Sigmoid colon (tissue), 7 donors: ENCODE results near the gene LDLRAD3. TPM values are rescaled to one million over a fixed set of nuclear protein-coding genes. Genes with fewer than 3 reads are reported as not detected.

Source experiments
- DNase-seq: peaks from one replicate; pipeline ENCODE4 v3.0.0-alpha.2; 2019
- H3K27ac ChIP-seq, 4 donors: fragments of 200-600 bp; sonication (generic); one replicate each; pipeline ENCODE4 v1.5.1; 2016 to 2019; ENCODE audit warnings: mild to moderate bottlenecking in 1 of 4
- H3K27me3 ChIP-seq, 3 donors: fragments of 200-600 bp; sonication (generic); one replicate each; pipeline ENCODE4 v1.5.1; 2019; ENCODE audit warnings: mild to moderate bottlenecking in 1 of 3
- H3K36me3 ChIP-seq, 4 donors: fragments of 200-600 bp; sonication (generic); one replicate each; pipeline ENCODE4 v1.5.1; 2016 to 2019
- H3K4me1 ChIP-seq, 4 donors: fragments of 200-600 bp; sonication (generic); one replicate each; pipeline ENCODE4 v1.5.1; 2017 to 2019
- H3K4me3 ChIP-seq, 4 donors: fragments of 200-600 bp; sonication (generic); one replicate each; pipeline ENCODE4 v1.5.1; 2017 to 2019; ENCODE audit warnings: mild to moderate bottlenecking in 2 of 4, moderate library complexity in 1 of 4
- H3K9me3 ChIP-seq, 4 donors: fragments of 200-600 bp in 3 of 4; sonication (generic) in 3 of 4; one replicate each; pipeline versions ENCODE4 v1.5.1 to v1.6.1; 2013 to 2019
- EP300 ChIP-seq, 4 donors: sonication (generic); formaldehyde crosslinking; IDR thresholded peaks; one replicate each; pipeline ENCODE4 v1.6.1; 2017; ENCODE audit warnings: antibody characterized with exemption in 4 of 4
- POLR2A ChIP-seq, 2 donors: fragments of 450-650 bp; IDR thresholded peaks; one replicate each; pipeline ENCODE4 v1.6.1; 2016; ENCODE audit warnings: antibody characterized with exemption in 2 of 2, mild to moderate bottlenecking in 2 of 2, moderate library complexity in 2 of 2
- POLR2AphosphoS5 ChIP-seq, 4 donors: sonication (generic); formaldehyde crosslinking; IDR thresholded peaks; one replicate each; pipeline ENCODE4 v1.6.1; 2017; ENCODE audit warnings: antibody characterized with exemption in 4 of 4
- WGBS, 2 donors: extraction: QIAGEN DNeasy Blood & Tissue Kit; methylation state at CpG; one replicate each; pipeline ENCODE4 v1.1.7; 2013; 5-methylcytosine and 5-hydroxymethylcytosine counted together
- intact Hi-C: fragments of 100-400 bp; cut with DNase I; formaldehyde crosslinking; loops from one replicate; pipeline ENCODE4 v1.15.1; 2023
- polyA plus RNA-seq, 3 donors: library from polyadenylated mRNA; stranded (reverse); fragments of 200-250 nt; gene quantifications; one replicate each; pipeline ENCODE4 v1.2.3, GENCODE V29; 2013
- total RNA-seq, 4 donors: library from RNA; depleted of rRNA; stranded (reverse); fragments of >200 nt; gene quantifications; one replicate each; pipeline ENCODE4 v1.1.0, GENCODE V29; 2016
- TF ChIP-seq, protein P1 (sequence below), 4 experiments: fragments of 450-650 bp in 3 of 4; fragments of 200-600 bp in 1 of 4; IDR thresholded peaks; one replicate each; pipeline ENCODE4 v1.5.1; 2016 to 2019; ENCODE audit warnings: antibody characterized with exemption in 4 of 4, mild to moderate bottlenecking in 3 of 4, moderate library complexity in 2 of 4
- donor health status: healthy with polysubstance abuse.
- donor health status: Bipolar disorder and iron deficiency.
- donor health status: healthy.

LDLRAD3 gene
- total and polyA plus RNA-seq, 7 donors: 0.23 to 23.4 (median 10.2) TPM

DNA sequence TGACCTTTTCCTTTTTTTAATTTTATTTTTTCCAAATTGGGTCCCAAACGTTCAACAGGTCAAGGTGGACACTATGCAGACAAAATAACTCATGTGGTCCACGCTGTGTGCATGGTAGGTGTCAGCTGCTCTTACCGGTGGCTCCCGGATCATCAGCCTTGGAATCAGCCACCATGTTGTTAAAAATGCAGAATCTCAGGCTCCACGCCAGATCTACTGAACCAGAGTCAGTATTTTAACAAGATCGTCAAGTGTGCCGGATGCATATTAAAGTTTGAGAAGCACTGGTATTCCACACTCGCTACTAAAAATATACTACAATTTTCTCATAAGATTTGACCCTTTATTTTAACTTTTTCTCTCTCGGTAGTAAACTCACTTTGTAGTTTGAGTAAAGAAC is 553 bp upstream of the LDLRAD3 start:
- intact Hi-C loops: loop anchor here (5.0 to 10.0 kb wide), 2 partner anchors 121 to 279 kb away; partner anchors contain the start of gene TRIM44
- DNase-seq: no peak
- peak overlapping the region; percentile 65 to 81 (median 76) for H3K27ac ChIP-seq

GRCh38 chr11:35944503-35945136 is 758 bp downstream of the LDLRAD3 start:
- intact Hi-C loops: loop anchor here (5.0 to 10.0 kb wide), 2 partner anchors 122 to 280 kb away; partner anchors contain the start of gene TRIM44
- peak overlapping the region; percentile 43 to 69 (median 62) for H3K4me3 ChIP-seq
- H3K9me3 ChIP-seq: no peaks in the 10 kb centered on the region
- H3K36me3 ChIP-seq: no peaks in the 10 kb centered on the region
- peak overlapping the region in 3 of 4 donors; percentile 71 to 81 (median 80) for H3K27ac ChIP-seq
- no peak for DNase-seq
- 16 to 33% methylated on average over 32 of the region's 32 CpGs for WGBS, 2 donors
- H3K27me3 ChIP-seq: no peaks in the 10 kb centered on the region
- H3K4me1 ChIP-seq: peaks cover 0 to 20% (median 12%) of the 10 kb centered on the region in 4 donors
- TF ChIP-seq, protein P1, sequence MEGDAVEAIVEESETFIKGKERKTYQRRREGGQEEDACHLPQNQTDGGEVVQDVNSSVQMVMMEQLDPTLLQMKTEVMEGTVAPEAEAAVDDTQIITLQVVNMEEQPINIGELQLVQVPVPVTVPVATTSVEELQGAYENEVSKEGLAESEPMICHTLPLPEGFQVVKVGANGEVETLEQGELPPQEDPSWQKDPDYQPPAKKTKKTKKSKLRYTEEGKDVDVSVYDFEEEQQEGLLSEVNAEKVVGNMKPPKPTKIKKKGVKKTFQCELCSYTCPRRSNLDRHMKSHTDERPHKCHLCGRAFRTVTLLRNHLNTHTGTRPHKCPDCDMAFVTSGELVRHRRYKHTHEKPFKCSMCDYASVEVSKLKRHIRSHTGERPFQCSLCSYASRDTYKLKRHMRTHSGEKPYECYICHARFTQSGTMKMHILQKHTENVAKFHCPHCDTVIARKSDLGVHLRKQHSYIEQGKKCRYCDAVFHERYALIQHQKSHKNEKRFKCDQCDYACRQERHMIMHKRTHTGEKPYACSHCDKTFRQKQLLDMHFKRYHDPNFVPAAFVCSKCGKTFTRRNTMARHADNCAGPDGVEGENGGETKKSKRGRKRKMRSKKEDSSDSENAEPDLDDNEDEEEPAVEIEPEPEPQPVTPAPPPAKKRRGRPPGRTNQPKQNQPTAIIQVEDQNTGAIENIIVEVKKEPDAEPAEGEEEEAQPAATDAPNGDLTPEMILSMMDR (IDR thresholded peaks at IDR 0.05): no peak
- TF ChIP-seq POLR2A (IDR thresholded peaks at IDR 0.05): no peak
- no peak for TF ChIP-seq POLR2AphosphoS5 (IDR thresholded peaks at IDR 0.05)
- no peak for TF ChIP-seq EP300 (IDR thresholded peaks at IDR 0.05)

More for the DNA sequence above, 553 bp upstream of the LDLRAD3 start:
- Histone ChIP-seq H3K27me3 (no peaks in the 10 kb centered on the region), H3K9me3 (no peaks in the 10 kb centered on the region), H3K36me3 (no peaks in the 10 kb centered on the region), H3K4me1 (peaks cover 0 to 20% (median 12%) of the 10 kb centered on the region in 4 donors), H3K4me3 (peak overlapping the region; percentile 44 to 69 (median 62))
- TF ChIP-seq, protein P1 (IDR thresholded peaks at IDR 0.05): no peak
- TF ChIP-seq POLR2AphosphoS5 (IDR thresholded peaks at IDR 0.05): no peak
- TF ChIP-seq POLR2A (IDR thresholded peaks at IDR 0.05): no peak
- TF ChIP-seq EP300 (IDR thresholded peaks at IDR 0.05): no peak
- 18 to 25% methylated on average over 9 of the region's 9 CpGs for WGBS, 2 donors

- Histone ChIP-seq H3K27me3 (no peaks in the 10 kb centered on the region), H3K27ac (peak overlapping the region in 3 of 4 donors; percentile 71 to 81 (median 80)), H3K36me3 (no peaks in the 10 kb centered on the region), H3K4me1 (peaks cover 0 to 20% (median 12%) of the 10 kb centered on the region in 4 donors), H3K4me3 (peak overlapping the region in 2 of 4 donors; percentile 64 to 69), H3K9me3 (no peaks in the 10 kb centered on the region)
- DNase-seq: no peak
- WGBS, 2 donors: 84 to 89% methylated on average over 2 of the region's 2 CpGs
- intact Hi-C loops: loop anchor here (10.0 kb wide), 1 partner anchor 280 kb away; the partner anchor contains the start of gene TRIM44
- no peak for TF ChIP-seq POLR2A (IDR thresholded peaks at IDR 0.05)
- TF ChIP-seq POLR2AphosphoS5 (IDR thresholded peaks at IDR 0.05): no peak
- TF ChIP-seq, protein P1 (IDR thresholded peaks at IDR 0.05): no peak
- no peak for TF ChIP-seq EP300 (IDR thresholded peaks at IDR 0.05)
Observed at GRCh38 chr11:35945137-35945518, 1.3 kb downstream of the LDLRAD3 start.

- Histone ChIP-seq H3K27me3 (no peaks in the 10 kb centered on the region), H3K4me1 (peaks cover 0 to 29% (median 12%) of the 10 kb centered on the region in 4 donors), H3K9me3 (no peaks in the 10 kb centered on the region), H3K4me3 (no peak overlapping the region), H3K36me3 (no peaks in the 10 kb centered on the region), H3K27ac (no peak overlapping the region)
- no peak for DNase-seq
- intact Hi-C loops: loop anchor here (10.0 kb wide), 1 partner anchor 282 kb away; the partner anchor contains the start of gene TRIM44
- no peak for TF ChIP-seq POLR2A (IDR thresholded peaks at IDR 0.05)
- TF ChIP-seq, protein P1 (IDR thresholded peaks at IDR 0.05): no peak
- no peak for TF ChIP-seq POLR2AphosphoS5 (IDR thresholded peaks at IDR 0.05)
- TF ChIP-seq EP300 (IDR thresholded peaks at IDR 0.05): no peak
- 56 to 73% methylated on average over 3 of the region's 3 CpGs for WGBS, 2 donors
Observed at GRCh38 chr11:35946766-35947165, 2.9 kb downstream of the LDLRAD3 start.
